Esophagus squamous epithelium (tissue), 5 donors: ENCODE results near the gene RPL18. TPM values are rescaled to one million over a fixed set of nuclear protein-coding genes. Genes with fewer than 3 reads are reported as not detected.

Experiments
- DNase-seq: peaks from one replicate; lab custom pipeline; 2025; lab: John Stamatoyannopoulos, UW
- H3K27ac ChIP-seq, 4 donors: fragments of 200-600 bp; sonication (generic); one replicate each; pipeline ENCODE4 v1.5.1; 2016 to 2019; ENCODE audit warnings: mild to moderate bottlenecking in 1 of 4
- H3K27me3 ChIP-seq, 4 donors: fragments of 200-600 bp; sonication (generic); 1 replicate in 3 of 4; 2 replicates in 1 of 4; pipeline versions ENCODE4 v1.5.1 to v1.6.0; 2017 to 2021; ENCODE audit warnings: antibody characterized with exemption in 1 of 4
- H3K36me3 ChIP-seq, 3 donors: fragments of 200-600 bp; sonication (generic); one replicate each; pipeline ENCODE4 v1.5.1; 2016 to 2019
- H3K4me1 ChIP-seq, 3 donors: fragments of 200-600 bp; sonication (generic); one replicate each; pipeline ENCODE4 v1.5.1; 2017 to 2019
- H3K4me3 ChIP-seq, 4 donors: fragments of 200-600 bp; sonication (generic); 1 replicate in 3 of 4; 2 replicates in 1 of 4; pipeline ENCODE4 v1.5.1; 2016 to 2019; ENCODE audit warnings: mild to moderate bottlenecking in 2 of 4, moderate library complexity in 1 of 4
- H3K9me3 ChIP-seq, 3 donors: fragments of 200-600 bp; sonication (generic); one replicate each; pipeline ENCODE4 v1.5.1; 2016 to 2019
- CTCF ChIP-seq, 6 experiments: fragments of 450-650 bp in 4 of 6; fragments of 200-600 bp in 2 of 6; sonication (generic) in 2 of 6; IDR thresholded peaks; one replicate each; pipeline ENCODE4 v1.5.1; 2016 to 2019; ENCODE audit warnings: antibody characterized with exemption in 6 of 6, mild to moderate bottlenecking in 4 of 6, moderate library complexity in 4 of 6
- POLR2A ChIP-seq, 4 donors: fragments of 450-650 bp; IDR thresholded peaks; one replicate each; pipeline ENCODE4 v1.6.1; 2017; ENCODE audit warnings: antibody characterized with exemption in 4 of 4, mild to moderate bottlenecking in 4 of 4, moderate library complexity in 3 of 4
- WGBS, 2 donors: methylation state at CpG; one replicate each; pipeline ENCODE4 v1.1.5; 2018; 5-methylcytosine and 5-hydroxymethylcytosine counted together
- intact Hi-C: fragments of 100-400 bp; cut with DNase I; formaldehyde crosslinking; loops from one replicate; pipeline ENCODE4 v1.15.0; 2022
- total RNA-seq, 4 donors: library from RNA; depleted of rRNA; stranded (reverse); fragments of >200 nt; gene quantifications; one replicate each; pipeline ENCODE4 v1.1.0, GENCODE V29; 2016
- donor health status: DM: yes; HTN: yes; CAD: no.

RPL18 gene
- total RNA-seq, 4 donors from 2014 or later, result 1,870 to 2,808 (median 2,491) TPM

GRCh38 chr19:48627865-48628314 is 8.9 kb upstream of the RPL18 start:
- H3K27ac ChIP-seq, result peak overlapping the region; percentile 4 to 84 (median 52)
- intact Hi-C loops, result no loop called here
- no peak for TF ChIP-seq POLR2A (IDR thresholded peaks at IDR 0.05)
- H3K9me3 ChIP-seq, result no peaks in the 10 kb centered on the region
- no peak for DNase-seq
- no peaks in the 10 kb centered on the region for H3K27me3 ChIP-seq
- peaks cover 0 to 54% (median 0%) of the 10 kb centered on the region in 3 donors for H3K36me3 ChIP-seq
- 80 to 91% methylated on average over 1 to 7 of the region's 17 CpGs for WGBS, 2 donors
- H3K4me1 ChIP-seq, result peaks cover 36 to 90% (median 47%) of the 10 kb centered on the region in 3 donors
- H3K4me3 ChIP-seq, result no peak overlapping the region

GRCh38 chr19:48627201-48627864 is 8.4 kb upstream of the RPL18 start:
- no peak for DNase-seq
- H3K4me1 ChIP-seq, result peaks cover 33 to 90% (median 42%) of the 10 kb centered on the region in 3 donors
- H3K27ac ChIP-seq, result peak overlapping the region; percentile 4 to 84 (median 52)
- 60 to 96% methylated on average over 2 to 4 of the region's 6 CpGs for WGBS, 2 donors
- H3K27me3 ChIP-seq, result no peaks in the 10 kb centered on the region
- TF ChIP-seq POLR2A (IDR thresholded peaks at IDR 0.05) (no peak), CTCF (IDR thresholded peaks at IDR 0.05) (no peak)
- no peaks in the 10 kb centered on the region for H3K9me3 ChIP-seq
- H3K4me3 ChIP-seq, result no peak overlapping the region
- intact Hi-C loops, result no loop called here
- peaks cover 0 to 48% (median 0%) of the 10 kb centered on the region in 3 donors for H3K36me3 ChIP-seq

GRCh38 chr19:48625891-48626327 is 6.9 kb upstream of the RPL18 start:
- Histone ChIP-seq H3K36me3 (peaks cover 0 to 41% (median 0%) of the 10 kb centered on the region in 3 donors), H3K27ac (peak overlapping the region in 2 of 4 donors; percentile 88 to 91), H3K27me3 (no peaks in the 10 kb centered on the region), H3K4me3 (no peak overlapping the region), H3K9me3 (no peaks in the 10 kb centered on the region), H3K4me1 (peaks cover 29 to 90% (median 39%) of the 10 kb centered on the region in 3 donors)
- 91% methylated on average over 9 of the region's 30 CpGs; no CpG with 5 or more reads in 1 of the 2 donors for WGBS, 2 donors
- TF ChIP-seq POLR2A (IDR thresholded peaks at IDR 0.05) (no peak), CTCF (IDR thresholded peaks at IDR 0.05) (no peak)
- intact Hi-C loops, result no loop called here
- no peak for DNase-seq

GRCh38 chr19:48624791-48625723 is 6.1 kb upstream of the RPL18 start:
- Histone ChIP-seq H3K4me1 (peaks cover 24 to 90% (median 35%) of the 10 kb centered on the region in 3 donors), H3K27ac (peak overlapping the region; percentile 75 to 91 (median 88)), H3K27me3 (no peaks in the 10 kb centered on the region), H3K4me3 (peak overlapping the region in 3 of 4 donors; percentile 44 to 71 (median 48)), H3K9me3 (no peaks in the 10 kb centered on the region), H3K36me3 (peaks cover 0 to 32% (median 0%) of the 10 kb centered on the region in 3 donors)
- TF ChIP-seq POLR2A (IDR thresholded peaks at IDR 0.05), result no peak
- TF ChIP-seq CTCF (IDR thresholded peaks at IDR 0.05), result no peak
- WGBS, 2 donors, result 50% methylated on average over 20 to 22 of the region's 24 CpGs
- no peak for DNase-seq
- intact Hi-C loops, result no loop called here

GRCh38 chr19:48624067-48624594 is 5.2 kb upstream of the RPL18 start:
- intact Hi-C loops, result no loop called here
- Histone ChIP-seq H3K4me3 (peak overlapping the region; percentile 23 to 71 (median 46)), H3K9me3 (no peaks in the 10 kb centered on the region), H3K27ac (peak overlapping the region; percentile 75 to 91 (median 88)), H3K27me3 (no peaks in the 10 kb centered on the region), H3K4me1 (peaks cover 25 to 87% (median 40%) of the 10 kb centered on the region in 3 donors), H3K36me3 (peaks cover 0 to 23% (median 0%) of the 10 kb centered on the region in 3 donors)
- 1 to 4% methylated on average over 8 to 12 of the region's 40 CpGs for WGBS, 2 donors
- peak; percentile 82 for DNase-seq
- TF ChIP-seq CTCF (IDR thresholded peaks at IDR 0.05) (peak in 1 of 6 experiments; percentile 20), POLR2A (IDR thresholded peaks at IDR 0.05) (no peak)
